Fibroblast of lung (primary cell): ENCODE measurements around the gene PMEPA1.

Experiments
- EZH2 ChIP-seq: IDR thresholded peaks from 2 replicates; pipeline ENCODE4 v1.5.1; 2012; ENCODE audit warnings: low read length, control low read depth, mild to moderate bottlenecking; ENCODE audit errors: missing control alignments
- TF ChIP-seq, protein P1 (sequence below), 2 donors: IDR thresholded peaks in 1 of 2; conservative IDR thresholded peaks in 1 of 2; 1 replicate in 1 of 2; 2 replicates in 1 of 2; pipeline ENCODE4 v1.5.1; 2011 to 2012; ENCODE audit warnings: low read length in 2 of 2, control low read depth in 1 of 2, inconsistent platforms in 1 of 2, low read depth in 1 of 2, mild to moderate bottlenecking in 1 of 2

DNA sequence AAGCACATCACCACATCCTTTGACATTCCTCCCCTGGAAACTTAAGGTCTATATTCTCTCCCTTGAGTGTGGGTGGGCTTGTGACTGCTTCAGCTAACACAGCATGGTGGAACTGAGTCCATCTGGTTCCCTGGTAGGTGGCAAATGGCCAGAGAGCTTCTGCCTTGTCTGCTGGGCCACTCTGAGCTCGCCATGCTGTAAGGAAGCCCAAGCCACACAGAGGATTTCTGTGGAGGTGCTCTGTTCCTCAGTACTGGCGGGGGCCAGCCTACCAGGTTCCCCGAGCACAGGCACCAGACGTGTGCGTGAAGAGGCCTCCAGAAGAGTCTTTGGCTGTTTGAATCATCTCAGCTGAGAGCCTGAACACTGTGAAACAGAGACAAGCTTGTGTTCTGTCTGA is 41.6 kb upstream of the PMEPA1 start:
- TF ChIP-seq, protein P1, sequence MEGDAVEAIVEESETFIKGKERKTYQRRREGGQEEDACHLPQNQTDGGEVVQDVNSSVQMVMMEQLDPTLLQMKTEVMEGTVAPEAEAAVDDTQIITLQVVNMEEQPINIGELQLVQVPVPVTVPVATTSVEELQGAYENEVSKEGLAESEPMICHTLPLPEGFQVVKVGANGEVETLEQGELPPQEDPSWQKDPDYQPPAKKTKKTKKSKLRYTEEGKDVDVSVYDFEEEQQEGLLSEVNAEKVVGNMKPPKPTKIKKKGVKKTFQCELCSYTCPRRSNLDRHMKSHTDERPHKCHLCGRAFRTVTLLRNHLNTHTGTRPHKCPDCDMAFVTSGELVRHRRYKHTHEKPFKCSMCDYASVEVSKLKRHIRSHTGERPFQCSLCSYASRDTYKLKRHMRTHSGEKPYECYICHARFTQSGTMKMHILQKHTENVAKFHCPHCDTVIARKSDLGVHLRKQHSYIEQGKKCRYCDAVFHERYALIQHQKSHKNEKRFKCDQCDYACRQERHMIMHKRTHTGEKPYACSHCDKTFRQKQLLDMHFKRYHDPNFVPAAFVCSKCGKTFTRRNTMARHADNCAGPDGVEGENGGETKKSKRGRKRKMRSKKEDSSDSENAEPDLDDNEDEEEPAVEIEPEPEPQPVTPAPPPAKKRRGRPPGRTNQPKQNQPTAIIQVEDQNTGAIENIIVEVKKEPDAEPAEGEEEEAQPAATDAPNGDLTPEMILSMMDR (conservative IDR thresholded peaks at IDR 0.05 in 1 of 2, IDR thresholded peaks at IDR 0.05 in 1 of 2; ENCODE audit: low read depth in 1 of 2, low read length in 2 of 2): no peak
- no peak for TF ChIP-seq EZH2
